Activated gamma-delta T cell (primary cell): ENCODE data around the gene SRMS.

Experiments
- DNase-seq: peaks from one replicate; lab custom pipeline; 2025; lab: John Stamatoyannopoulos, UW
- total RNA-seq, 2 donors: gene quantifications; one replicate each; lab custom pipeline; 2026; lab: John Stamatoyannopoulos, UW

SRMS gene, protein sequence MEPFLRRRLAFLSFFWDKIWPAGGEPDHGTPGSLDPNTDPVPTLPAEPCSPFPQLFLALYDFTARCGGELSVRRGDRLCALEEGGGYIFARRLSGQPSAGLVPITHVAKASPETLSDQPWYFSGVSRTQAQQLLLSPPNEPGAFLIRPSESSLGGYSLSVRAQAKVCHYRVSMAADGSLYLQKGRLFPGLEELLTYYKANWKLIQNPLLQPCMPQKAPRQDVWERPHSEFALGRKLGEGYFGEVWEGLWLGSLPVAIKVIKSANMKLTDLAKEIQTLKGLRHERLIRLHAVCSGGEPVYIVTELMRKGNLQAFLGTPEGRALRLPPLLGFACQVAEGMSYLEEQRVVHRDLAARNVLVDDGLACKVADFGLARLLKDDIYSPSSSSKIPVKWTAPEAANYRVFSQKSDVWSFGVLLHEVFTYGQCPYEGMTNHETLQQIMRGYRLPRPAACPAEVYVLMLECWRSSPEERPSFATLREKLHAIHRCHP
- total RNA-seq: 0.05 to 0.09 reads per million in 2 donors

GRCh38 chr20:63547725-63548480 lies at the start of gene SRMS:
Gene SRMS, minus strand, starts transcription at chr20:63547749. Its CDS starts 286 bp downstream, at chr20:63547463.
- no peak for DNase-seq

- DNase-seq: no peak
Observed at GRCh38 chr20:63596423-63596822, 48.9 kb upstream of the SRMS start.

- DNase-seq: no peak
Observed at GRCh38 chr20:63595416-63596127, 48.0 kb upstream of the SRMS start.

DNA sequence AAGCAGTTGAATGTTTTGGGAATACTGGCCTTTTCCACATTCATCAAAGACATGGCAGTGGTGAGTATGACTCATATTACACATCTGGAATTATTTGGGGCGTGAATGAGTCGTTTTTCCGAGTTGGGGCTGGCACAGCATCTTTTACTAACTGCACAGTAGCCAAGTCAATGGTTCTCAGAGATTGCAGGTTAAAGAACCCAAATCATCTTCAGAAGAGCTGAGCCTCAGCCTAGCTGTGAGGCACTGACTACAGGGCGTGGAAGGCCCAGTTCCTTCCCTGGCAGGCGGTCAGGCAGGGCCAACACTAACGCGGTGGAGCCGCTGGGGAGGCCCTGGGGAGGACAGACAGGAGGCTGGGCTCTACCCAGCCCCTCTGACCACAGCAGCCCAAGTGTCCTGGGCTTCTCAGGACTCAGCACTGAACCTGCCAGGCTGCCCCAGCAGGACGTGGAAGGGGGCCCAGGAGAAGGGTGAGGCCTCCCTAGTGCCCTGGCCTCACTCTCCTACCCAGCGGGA lies 46.6 kb upstream of the SRMS start:
- DNase-seq: no peak

- DNase-seq: no peak
Observed at GRCh38 chr20:63592661-63593060, 45.1 kb upstream of the SRMS start.

GRCh38 chr20:63591786-63592355 lies 44.3 kb upstream of the SRMS start:
- DNase-seq: no peak

DNA sequence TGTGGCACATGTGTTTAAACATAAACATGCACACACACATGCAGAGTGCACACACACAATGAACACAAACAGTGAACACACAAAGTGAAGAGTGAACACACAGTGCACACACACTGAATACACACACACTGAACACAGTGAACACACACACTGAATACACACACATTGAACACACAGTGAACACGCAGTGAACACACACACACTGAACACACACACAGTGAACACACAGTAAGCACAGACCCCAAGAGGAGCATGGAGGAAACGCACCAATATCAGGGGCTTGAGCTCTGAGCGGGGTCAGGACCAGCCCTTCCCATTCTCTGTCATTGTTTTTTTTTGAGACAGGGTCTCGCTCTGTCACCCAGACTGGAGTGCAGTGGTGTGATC lies 43.6 kb upstream of the SRMS start:
- no peak for DNase-seq

DNA sequence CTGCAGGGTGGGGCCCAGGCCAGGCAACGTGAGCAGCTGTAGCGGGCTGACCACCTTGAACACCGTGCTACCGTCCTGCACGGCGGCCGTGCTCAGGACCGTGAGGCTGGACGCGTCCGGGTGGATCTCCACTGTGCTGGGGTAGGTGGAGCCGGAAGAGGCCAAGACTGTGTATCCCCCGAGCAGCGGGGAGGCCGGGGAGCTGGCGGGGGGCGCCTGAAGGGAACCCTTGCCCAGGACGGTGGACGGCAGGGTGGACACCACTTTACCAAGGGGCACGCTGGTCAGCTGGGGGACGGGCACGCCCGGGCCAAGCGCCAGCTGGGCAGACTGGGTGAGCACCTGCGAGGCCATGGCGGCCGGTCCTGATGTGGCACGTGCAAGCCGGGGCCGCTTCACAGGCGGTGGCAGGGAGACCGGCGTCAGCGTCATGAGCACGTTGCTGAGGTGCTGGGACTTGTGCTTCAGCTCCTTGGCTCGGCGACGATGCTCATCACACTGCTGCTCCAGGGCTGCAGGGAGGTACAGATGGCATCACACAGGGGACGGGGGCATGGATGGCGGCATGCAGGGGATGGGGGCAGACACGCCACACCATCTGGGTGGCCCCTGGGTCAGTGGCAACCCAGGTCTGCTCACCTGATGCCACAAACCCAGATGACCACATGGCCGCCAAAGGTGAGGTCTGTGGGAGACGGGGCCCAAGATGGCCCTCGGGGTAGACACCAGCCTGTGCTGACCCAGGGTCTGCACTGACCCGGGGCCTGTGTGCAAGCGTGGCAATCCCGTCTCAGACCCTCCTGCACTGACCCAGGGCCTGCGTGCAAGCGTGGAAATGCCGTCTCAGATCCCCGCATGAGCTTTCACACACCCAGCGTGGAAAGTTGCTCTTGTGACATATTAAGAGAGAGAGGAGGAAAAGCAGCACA lies 42.9 kb upstream of the SRMS start:
- DNase-seq: no peak

DNA sequence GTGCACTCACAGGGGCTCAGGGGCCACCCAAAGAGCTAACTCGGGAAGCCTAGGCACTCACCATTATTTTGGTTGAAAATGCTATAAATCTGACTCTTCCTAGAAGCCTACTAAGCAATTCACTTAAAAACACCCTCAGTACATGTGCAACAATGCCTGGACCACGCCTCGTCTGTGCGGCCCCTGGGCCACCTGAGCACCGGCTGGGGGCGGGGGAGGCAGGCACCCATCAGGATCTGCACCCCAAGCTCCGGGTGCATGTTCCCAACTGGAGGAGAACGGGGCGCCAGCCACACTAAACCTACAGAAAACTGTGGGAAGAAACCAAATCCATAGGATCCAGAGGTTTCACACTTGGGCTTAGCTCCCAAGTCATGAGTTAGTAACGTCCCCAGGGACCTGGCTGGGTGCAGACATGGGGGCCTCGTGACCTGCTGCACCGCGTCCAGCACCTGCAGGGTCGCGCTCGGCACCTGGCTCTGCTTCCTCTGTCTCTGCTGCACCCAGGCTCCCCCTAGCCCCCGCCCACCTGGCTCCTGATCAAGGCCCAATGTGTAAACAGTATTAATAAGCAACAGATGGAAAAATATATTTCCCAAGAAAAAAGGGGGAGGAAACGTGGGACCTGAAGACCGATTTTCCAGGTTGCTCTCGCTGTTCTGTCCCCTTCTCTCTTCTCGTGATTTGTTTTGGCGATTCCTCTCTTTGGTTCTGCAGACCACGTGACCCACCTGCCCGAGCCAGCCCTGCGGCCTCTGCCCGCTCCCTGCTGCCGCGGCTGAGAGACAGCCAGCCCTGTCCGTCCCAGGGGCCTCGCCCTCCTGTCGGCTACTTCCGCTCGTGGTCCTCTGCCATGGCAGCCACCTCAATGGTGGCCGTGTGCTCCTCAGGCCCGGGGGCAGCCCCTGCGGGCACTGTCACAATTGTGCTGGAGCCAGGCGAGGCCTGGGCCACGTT lies 42.0 kb upstream of the SRMS start:
- DNase-seq: no peak

- no peak for DNase-seq
Observed at GRCh38 chr20:63588641-63589041, 41.1 kb upstream of the SRMS start.

DNA sequence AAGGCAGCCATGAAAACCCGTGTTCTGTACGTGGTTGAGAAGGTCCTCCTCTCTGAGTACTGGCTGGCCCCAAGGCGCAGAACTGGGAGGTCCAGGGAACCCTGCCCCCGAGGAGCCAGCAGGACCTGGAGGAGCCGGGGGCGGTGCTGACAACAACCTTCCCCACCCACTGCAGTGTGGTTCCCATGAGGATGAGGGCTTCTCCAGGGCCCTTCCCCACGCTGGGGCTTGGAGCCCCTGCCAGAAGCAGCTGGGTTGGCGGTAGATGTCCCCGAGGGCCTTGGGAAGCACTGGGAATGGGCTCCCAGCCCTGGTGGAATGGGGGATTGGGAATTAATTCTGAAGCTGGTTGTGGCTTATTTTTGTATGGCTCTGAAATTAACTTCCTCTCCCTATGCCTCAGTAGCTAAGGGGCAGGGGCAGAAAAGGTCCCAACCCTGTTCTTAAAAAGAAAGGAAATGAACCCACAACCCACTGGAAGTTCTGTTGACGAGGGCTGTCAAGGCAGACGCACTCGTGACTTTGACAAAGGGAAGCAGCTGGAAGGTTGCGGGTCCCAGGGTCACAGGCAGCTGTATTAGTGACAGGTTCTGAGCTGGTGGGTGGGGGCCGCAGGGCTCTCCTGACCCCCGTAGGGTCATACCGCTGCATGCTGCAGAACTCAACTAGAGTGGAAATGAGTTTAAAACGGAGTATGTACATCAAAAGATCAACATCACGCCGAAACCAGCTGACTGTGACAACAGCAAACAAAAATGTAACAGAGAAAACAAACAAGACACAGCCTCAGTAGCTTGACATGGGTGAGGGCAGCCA lies 40.4 kb upstream of the SRMS start:
- no peak for DNase-seq

DNA sequence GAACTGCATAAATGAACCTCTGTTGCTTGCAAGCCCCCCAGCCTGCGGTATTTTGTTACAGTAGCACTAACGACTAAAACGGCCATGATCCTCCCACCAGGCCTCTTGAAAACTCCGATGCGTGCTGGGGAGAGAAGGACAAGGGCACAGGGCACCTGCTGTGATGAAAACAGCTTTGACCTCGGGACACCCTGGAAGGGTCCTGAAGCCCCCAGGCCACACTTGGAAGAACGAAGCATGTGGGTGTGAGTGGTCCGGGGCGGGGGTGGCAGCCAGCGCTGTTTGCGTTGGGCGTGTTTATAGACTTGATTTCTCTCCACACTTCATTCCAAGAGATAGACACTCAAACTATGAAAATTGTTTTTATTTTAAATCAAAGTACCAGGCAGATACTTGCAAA lies 39.7 kb upstream of the SRMS start:
- no peak for DNase-seq

GRCh38 chr20:63586797-63587196 lies 39.2 kb upstream of the SRMS start:
- no peak for DNase-seq

- no peak for DNase-seq
Observed at GRCh38 chr20:63585616-63586565, 38.3 kb upstream of the SRMS start.

DNA sequence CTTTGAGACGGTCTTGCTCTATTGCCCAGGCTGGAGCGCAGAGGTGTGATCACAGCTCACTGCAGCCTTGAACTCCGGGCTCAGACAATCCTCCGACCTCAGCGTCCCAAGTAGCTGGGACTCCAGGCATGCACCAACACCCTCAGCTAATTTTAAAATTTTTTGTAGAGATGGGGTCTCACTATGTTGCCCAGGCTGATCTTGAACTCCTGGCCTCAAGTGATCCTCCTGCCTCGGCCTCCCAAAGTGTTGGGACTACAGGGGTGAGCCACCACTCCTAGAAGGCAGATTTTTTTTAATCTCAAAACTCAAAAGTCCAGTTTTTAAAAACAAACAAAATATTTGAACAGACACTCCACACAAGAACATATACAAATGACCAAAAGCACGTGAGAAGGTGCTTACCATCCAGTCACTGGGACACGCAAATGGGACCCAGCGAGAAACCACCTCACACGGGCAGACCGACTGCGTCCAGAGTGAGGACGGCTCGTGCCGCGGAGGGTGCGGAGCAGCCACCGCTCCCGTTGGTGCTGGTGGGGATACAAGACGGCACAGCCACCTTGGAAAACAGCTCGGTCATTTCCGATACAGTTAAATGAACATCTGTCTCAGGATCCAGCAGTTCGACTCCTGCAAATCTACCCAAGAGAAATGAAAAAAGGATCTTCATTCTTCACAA lies 35.0 kb upstream of the SRMS start:
- DNase-seq: no peak

GRCh38 chr20:63580796-63581461 lies 33.4 kb upstream of the SRMS start:
- DNase-seq: no peak
